D721Med (cell line): ENCODE results near the gene SLC6A19.
A peak's percentile ranks its signal among the peaks of the same experiment; 100 is the strongest.

Experiments
- DNase-seq: peaks from one replicate; pipeline ENCODE4 v3.0.0; 2011; ENCODE audit warnings: low spot score; ENCODE audit not compliant: insufficient read length
- FAIRE-seq: peaks from 2 replicates; lab custom pipeline; 2011; peaks lifted over from hg19 to GRCh38; lab: Jason Lieb, UNC
- CTCF ChIP-seq: IDR thresholded peaks from 2 replicates; pipeline ENCODE4 v1.5.1; 2012; ENCODE audit warnings: mild to moderate bottlenecking, control low read depth; ENCODE audit not compliant: insufficient read depth; ENCODE audit errors: missing control alignments

The SLC6A19 gene

GRCh38 chr5:1167361-1167727 is 34.1 kb upstream of the SLC6A19 start:
- DNase-seq (no peak), FAIRE-seq (no peak)
- TF ChIP-seq CTCF: no peak

- DNase-seq: peak; percentile 77
- TF ChIP-seq CTCF: peak; percentile 77
- FAIRE-seq: no peak
Measured at GRCh38 chr5:1167728-1168709, 33.4 kb upstream of the SLC6A19 start.

- DNase-seq: no peak
- FAIRE-seq: no peak
- TF ChIP-seq CTCF: no peak
Measured at GRCh38 chr5:1168796-1169195, 32.6 kb upstream of the SLC6A19 start.

GRCh38 chr5:1169211-1170115 is 31.9 kb upstream of the SLC6A19 start:
- no peak for TF ChIP-seq CTCF
- FAIRE-seq (no peak), DNase-seq (no peak)

- FAIRE-seq (no peak), DNase-seq (no peak)
- no peak for TF ChIP-seq CTCF
Measured at GRCh38 chr5:1171340-1171941, 30.0 kb upstream of the SLC6A19 start.

- DNase-seq (no peak), FAIRE-seq (no peak)
- no peak for TF ChIP-seq CTCF
Measured at GRCh38 chr5:1172007-1172581, 29.3 kb upstream of the SLC6A19 start.
